CD14-positive monocyte (primary cell): Measurements from ENCODE around the gene JAGN1. TPM values are rescaled to one million over a fixed set of nuclear protein-coding genes. Genes with fewer than 3 reads are reported as not detected.

ENCODE experiments used
- DNase-seq, 3 donors: peaks; one replicate each; pipeline ENCODE4 v3.0.0-alpha.2; 2011 to 2022
- H2AFZ ChIP-seq: 2 replicates; pipeline ENCODE4 v1.6.0; 2012; ENCODE audit warnings: mild to moderate bottlenecking, low read depth, low read length, inconsistent platforms; ENCODE audit not compliant: insufficient read depth, poor library complexity, severe bottlenecking
- H3K27ac ChIP-seq, 2 donors: 1 replicate in 1 of 2; 2 replicates in 1 of 2; pipeline ENCODE4 v1.5.1; 2012 to 2013; ENCODE audit warnings: low read length in 2 of 2, control low read depth in 1 of 2, inconsistent platforms in 1 of 2, low read depth in 1 of 2, mild to moderate bottlenecking in 1 of 2
- H3K27me3 ChIP-seq, 2 donors: one replicate each; pipeline versions ENCODE4 v1.6.0 to v1.6.1; 2011 to 2013; ENCODE audit warnings: low read length in 2 of 2; ENCODE audit not compliant: control insufficient read depth in 2 of 2, insufficient read depth in 2 of 2
- H3K36me3 ChIP-seq, 2 donors: replicated peaks in 1 of 2; 1 replicate in 1 of 2; 2 replicates in 1 of 2; pipeline versions ENCODE4 v1.5.1 to v1.6.1; 2012 to 2013; ENCODE audit warnings: low read length in 2 of 2, control low read depth in 1 of 2, inconsistent platforms in 1 of 2, mild to moderate bottlenecking in 1 of 2; ENCODE audit not compliant: insufficient read depth in 2 of 2, control insufficient read depth in 1 of 2
- H3K4me1 ChIP-seq, 2 donors: 1 replicate in 1 of 2; 2 replicates in 1 of 2; pipeline versions ENCODE4 v1.5.1 to v1.6.1; 2012 to 2013; ENCODE audit warnings: low read length in 2 of 2, control low read depth in 1 of 2, inconsistent platforms in 1 of 2, mild to moderate bottlenecking in 1 of 2, moderate library complexity in 1 of 2; ENCODE audit not compliant: insufficient read depth in 2 of 2, control insufficient read depth in 1 of 2
- H3K4me2 ChIP-seq: replicated peaks from 2 replicates; pipeline ENCODE3; 2012; ENCODE audit warnings: low read length, moderate library complexity, mild to moderate bottlenecking; ENCODE audit not compliant: poor library complexity, severe bottlenecking; ENCODE audit errors: extremely low read depth
- H3K4me3 ChIP-seq, 3 experiments: fragments of 200-600 bp in 1 of 3; sonication (generic) in 1 of 3; replicated peaks in 1 of 3; 1 replicate in 2 of 3; 2 replicates in 1 of 3; pipeline ENCODE4 v1.5.1; 2011 to 2013; ENCODE audit warnings: low read length in 3 of 3, mild to moderate bottlenecking in 3 of 3, control low read depth in 2 of 3, low read depth in 2 of 3, inconsistent platforms in 1 of 3, moderate library complexity in 1 of 3
- H3K79me2 ChIP-seq: 2 replicates; pipeline ENCODE4 v1.6.0; 2012; ENCODE audit warnings: mild to moderate bottlenecking, control low read depth, inconsistent platforms, low read length, moderate library complexity; ENCODE audit not compliant: insufficient read depth
- H3K9ac ChIP-seq: 2 replicates; pipeline ENCODE4 v1.6.0; 2017; ENCODE audit warnings: low read length, mild to moderate bottlenecking; ENCODE audit not compliant: insufficient read depth, poor library complexity, severe bottlenecking
- H3K9me3 ChIP-seq, 2 donors: replicated peaks in 1 of 2; 1 replicate in 1 of 2; 2 replicates in 1 of 2; pipeline versions ENCODE4 v1.5.1 to v1.6.1; 2012 to 2013; ENCODE audit warnings: low read length in 2 of 2, control low read depth in 1 of 2; ENCODE audit not compliant: control insufficient read depth in 1 of 2, insufficient read depth in 1 of 2
- H4K20me1 ChIP-seq: 2 replicates; pipeline ENCODE4 v1.6.0; 2012; ENCODE audit warnings: mild to moderate bottlenecking, low read length, control low read depth, moderate library complexity; ENCODE audit not compliant: insufficient read depth
- H3K27ac Mint-ChIP-seq, 7 donors: one replicate each; pipeline ENCODE4 v1.8.0; 2020; ENCODE audit warnings: mild to moderate bottlenecking in 7 of 7, mixed read lengths in 7 of 7, moderate library complexity in 6 of 7, inconsistent platforms in 2 of 7
- H3K27me3 Mint-ChIP-seq, 3 donors: one replicate each; pipeline ENCODE4 v1.8.0; 2021 to 2022; ENCODE audit warnings: low read depth in 3 of 3, mild to moderate bottlenecking in 3 of 3, mixed read lengths in 3 of 3, moderate library complexity in 3 of 3, inconsistent platforms in 1 of 3
- H3K36me3 Mint-ChIP-seq, 2 donors: one replicate each; pipeline ENCODE4 v1.8.0; 2020; ENCODE audit warnings: mixed read lengths in 2 of 2, inconsistent platforms in 1 of 2, mild to moderate bottlenecking in 1 of 2
- H3K4me1 Mint-ChIP-seq: one replicate; pipeline ENCODE4 v1.8.0; 2020; ENCODE audit warnings: mild to moderate bottlenecking, mixed read lengths
- H3K4me3 Mint-ChIP-seq, 2 donors: one replicate each; pipeline ENCODE4 v1.8.0; 2020; ENCODE audit warnings: mild to moderate bottlenecking in 2 of 2, mixed read lengths in 2 of 2, moderate library complexity in 1 of 2
- H3K9me3 Mint-ChIP-seq, 7 donors: one replicate each; pipeline ENCODE4 v1.8.0; 2020 to 2022; ENCODE audit warnings: mixed read lengths in 7 of 7, mild to moderate bottlenecking in 6 of 7, moderate library complexity in 6 of 7, inconsistent platforms in 2 of 7
- CTCF ChIP-seq: fragments of 200-600 bp; IDR thresholded peaks from one replicate; pipeline ENCODE4 v1.8.0; 2022; ENCODE audit warnings: antibody characterized with exemption, mild to moderate bottlenecking
- WGBS: methylation state at CpG from one replicate; pipeline ENCODE4 v1.1.5; 2013; ENCODE audit warnings: missing lambda C conversion rate; ENCODE audit not compliant: insufficient coverage; 5-methylcytosine and 5-hydroxymethylcytosine counted together
- intact Hi-C, 2 donors: fragments of 100-400 bp; cut with micrococcal nuclease; formaldehyde crosslinking; loops; one replicate each; pipeline versions ENCODE4 v1.15.0 to v1.15.1; 2023
- polyA plus RNA-seq, 3 donors: library from polyadenylated mRNA; depleted of rRNA in 1 of 3; unstranded in 2 of 3; stranded (reverse) in 1 of 3; fragments of 300-500 nt in 2 of 3; fragments of >200 nt in 1 of 3; fragmentation: Illumina TruSeq in 2 of 3; gene quantifications; 1 replicate in 2 of 3; 2 replicates in 1 of 3; pipeline ENCODE4 v1.2.3, GENCODE V29; 2012 to 2021

JAGN1 gene
- polyA plus RNA-seq, 3 donors: 17.3 to 56.3 (median 49.8) TPM

GRCh38 chr3:9883706-9884554 is 6.5 kb upstream of the JAGN1 start:
- Histone ChIP-seq H3K79me2 (no peaks in the 10 kb centered on the region), H3K4me3 (no peak overlapping the region), H3K27me3 (no peaks in the 10 kb centered on the region), H3K4me2 (no peak overlapping the region), H3K4me1 (no peaks in the 10 kb centered on the region), H2AFZ (no peak overlapping the region), H4K20me1 (no peaks in the 10 kb centered on the region), H3K9ac (no peak overlapping the region), H3K9me3 (no peaks in the 10 kb centered on the region), H3K27ac (no peak overlapping the region), H3K36me3 (no peaks in the 10 kb centered on the region)
- DNase-seq: no peak
- no peak for TF ChIP-seq CTCF
- no peak overlapping the region for H3K4me3 Mint-ChIP-seq
- peaks cover 2% of the 10 kb centered on the region in 3 donors for H3K27me3 Mint-ChIP-seq
- H3K27ac Mint-ChIP-seq: no peak overlapping the region
- intact Hi-C loops: no loop called here
- no peaks in the 10 kb centered on the region for H3K36me3 Mint-ChIP-seq
- WGBS: 97% methylated on average over 5 of the region's 7 CpGs
- peaks cover 2% of the 10 kb centered on the region for H3K4me1 Mint-ChIP-seq
- H3K9me3 Mint-ChIP-seq: peaks cover 0 to 2% (median 0%) of the 10 kb centered on the region in 7 donors

- Mint-ChIP-seq H3K36me3 (no peaks in the 10 kb centered on the region), H3K27ac (no peak overlapping the region), H3K4me1 (peaks cover 2% of the 10 kb centered on the region), H3K27me3 (peaks cover 2% of the 10 kb centered on the region in 3 donors), H3K4me3 (no peak overlapping the region), H3K9me3 (peaks cover 0 to 2% (median 0%) of the 10 kb centered on the region in 7 donors)
- DNase-seq: no peak
- H3K4me3 ChIP-seq: no peak overlapping the region
- no peak overlapping the region for H3K27ac ChIP-seq
- 80% methylated on average over 1 of the region's 11 CpGs for WGBS
- TF ChIP-seq CTCF: no peak
- no peaks in the 10 kb centered on the region for H3K36me3 ChIP-seq
- intact Hi-C loops: no loop called here
- no peaks in the 10 kb centered on the region for H3K79me2 ChIP-seq
- no peaks in the 10 kb centered on the region for H4K20me1 ChIP-seq
- H3K9ac ChIP-seq: no peak overlapping the region
- H2AFZ ChIP-seq: no peak overlapping the region
- no peak overlapping the region for H3K4me2 ChIP-seq
- H3K9me3 ChIP-seq: no peaks in the 10 kb centered on the region
- no peaks in the 10 kb centered on the region for H3K27me3 ChIP-seq
- peaks cover 0 to under 1% of the 10 kb centered on the region in 2 donors for H3K4me1 ChIP-seq
These were observed 5.8 kb upstream of the JAGN1 start for GRCh38 chr3:9884555-9885165.
